HepG2 (cell line): ENCODE measurements around the gene TRAPPC1.

ENCODE experiments used
- ATF2 ChIP-seq: sonication (generic); formaldehyde crosslinking; IDR thresholded peaks from 2 replicates; pipeline ENCODE4 v1.4.0; 2020; ENCODE audit warnings: missing genetic modification reagents
- ATF7 ChIP-seq, 2 experiments: fragments of 450-650 bp in 1 of 2; sonication (generic) in 1 of 2; formaldehyde crosslinking in 1 of 2; IDR thresholded peaks; 2 replicates each; pipeline versions ENCODE4 v1.4.0 to v1.6.1; 2016 to 2020; ENCODE audit warnings: antibody characterized with exemption in 1 of 2, mild to moderate bottlenecking in 1 of 2, missing genetic modification reagents in 1 of 2
- CTCF ChIP-seq: sonication (generic); formaldehyde crosslinking; IDR thresholded peaks from 2 replicates; pipeline ENCODE4 v1.5.0; 2020; ENCODE audit warnings: mild to moderate bottlenecking, missing genetic modification reagents, moderate library complexity
- GATAD2A ChIP-seq: IDR thresholded peaks from 2 replicates; pipeline ENCODE4 v1.6.1; 2016
- HMGA1 ChIP-seq: sonication (generic); formaldehyde crosslinking; conservative IDR thresholded peaks from 2 replicates; pipeline ENCODE4 v1.4.0; 2020; ENCODE audit warnings: missing genetic modification reagents
- JUNB ChIP-seq: sonication (generic); formaldehyde crosslinking; IDR thresholded peaks from 2 replicates; pipeline ENCODE4 v1.8.0; 2022; ENCODE audit warnings: missing genetic modification reagents, mild to moderate bottlenecking, borderline replicate concordance
- KAT7 ChIP-seq: IDR thresholded peaks from 2 replicates; pipeline ENCODE4 v1.6.1; 2018; ENCODE audit warnings: borderline replicate concordance, missing compliant biosample characterization
- MAX ChIP-seq: IDR thresholded peaks from 2 replicates; pipeline ENCODE4 v1.6.1; 2012; ENCODE audit warnings: inconsistent platforms
- MEIS2 ChIP-seq: sonication (generic); formaldehyde crosslinking; IDR thresholded peaks from 2 replicates; pipeline ENCODE4 v1.9.0; 2021; ENCODE audit warnings: mild to moderate bottlenecking, missing genetic modification reagents
- NCOR1 ChIP-seq: fragments of 200-600 bp; sonication (generic); IDR thresholded peaks from 2 replicates; pipeline ENCODE4 v1.7.0; 2017; ENCODE audit warnings: antibody characterized with exemption, low read length, borderline replicate concordance
- PTBP1 ChIP-seq: fragments of 200-400 bp; formaldehyde crosslinking; IDR thresholded peaks from 2 replicates; pipeline ENCODE4 v1.6.1; 2018; ENCODE audit warnings: low read length, low read depth; ENCODE audit not compliant: poor library complexity, severe bottlenecking
- UBTF ChIP-seq: sonication (generic); formaldehyde crosslinking; IDR thresholded peaks from 2 replicates; pipeline ENCODE4 v1.4.0; 2020; ENCODE audit warnings: mild to moderate bottlenecking, missing genetic modification reagents
- ZNF18 ChIP-seq: sonication (generic); formaldehyde crosslinking; IDR thresholded peaks from 2 replicates; pipeline ENCODE4 v1.8.0; 2022; ENCODE audit warnings: mild to moderate bottlenecking, missing genetic modification reagents; ENCODE audit not compliant: insufficient replicate concordance
- ZNF552 ChIP-seq: sonication (generic); formaldehyde crosslinking; IDR thresholded peaks from 2 replicates; pipeline ENCODE4 v1.9.0; 2022; ENCODE audit warnings: missing genetic modification reagents, mild to moderate bottlenecking, borderline replicate concordance

GRCh38 chr17:7940034-7940433 lies 8.3 kb upstream of the TRAPPC1 start:
- TF ChIP-seq KAT7 (CRISPR knock-in tag) (no peak), GATAD2A (CRISPR knock-in tag) (no peak), MAX (no peak), CTCF (CRISPR knock-in tag) (no peak), MEIS2 (CRISPR knock-in tag) (no peak), UBTF (no peak), JUNB (CRISPR knock-in tag) (no peak), NCOR1 (no peak), ZNF18 (CRISPR knock-in tag) (no peak), ATF7 (IDR thresholded peaks at IDR 0.05) (no peak), ATF7 (CRISPR knock-in tag; IDR thresholded peaks at IDR 0.05) (no peak), ZNF552 (CRISPR knock-in tag) (no peak), PTBP1 (no peak), HMGA1 (no peak), ATF2 (CRISPR knock-in tag) (no peak)
